ENCODE results near the gene TMEM218. TPM values are rescaled to one million over a fixed set of nuclear protein-coding genes. Genes with fewer than 3 reads are reported as not detected.

The TMEM218 gene
- total and polyA plus RNA-seq, 8 donors = 5.6 to 27.1 (median 10.0) TPM

- H3K4me3 ChIP-seq = no peak overlapping the region
- no peaks in the 10 kb centered on the region for H3K9me3 ChIP-seq
- ATAC-seq (no peak), FAIRE-seq (no peak), DNase-seq (no peak)
- H3K27me3 ChIP-seq = no peaks in the 10 kb centered on the region
- TF ChIP-seq CTCF (IDR thresholded peaks at IDR 0.05) = no peak
- H3K36me3 ChIP-seq = no peaks in the 10 kb centered on the region
- H3K4me1 ChIP-seq = no peaks in the 10 kb centered on the region
- intact Hi-C loops (cut with DNase I) = loop anchor here in 1 of 3 donors (10.0 kb wide), 1 partner anchor 183 kb away; no protein-coding TSS in a partner anchor
- no peak overlapping the region for H3K27ac ChIP-seq
Observed at GRCh38 chr11:125148011-125148410, 36.6 kb upstream of the TMEM218 start.

GRCh38 chr11:125147280-125147679 lies 35.9 kb upstream of the TMEM218 start:
- TF ChIP-seq CTCF (IDR thresholded peaks at IDR 0.05) = no peak
- intact Hi-C loops (cut with DNase I) = loop anchor here in 1 of 3 donors (10.0 kb wide), 1 partner anchor 182 kb away; no protein-coding TSS in a partner anchor
- no peak for FAIRE-seq

GRCh38 chr11:125146232-125146631 lies 34.8 kb upstream of the TMEM218 start:
- Histone ChIP-seq H3K4me3 (no peak overlapping the region), H3K9me3 (no peaks in the 10 kb centered on the region), H3K27me3 (peaks cover 0 to 2% (median 0%) of the 10 kb centered on the region in 4 donors), H3K4me1 (no peaks in the 10 kb centered on the region), H3K27ac (no peak overlapping the region), H3K36me3 (no peaks in the 10 kb centered on the region)
- no peak for ATAC-seq
- DNase-seq = no peak
- no peak for TF ChIP-seq CTCF (IDR thresholded peaks at IDR 0.05)
- WGBS, 2 donors = 82% methylated on average over 1 of the region's 1 CpG
- intact Hi-C loops (cut with DNase I) = loop anchor here in 1 of 3 donors (10.0 kb wide), 1 partner anchor 181 kb away; no protein-coding TSS in a partner anchor
- no peak for FAIRE-seq

More at GRCh38 chr11:125147280-125147679, 35.9 kb upstream of the TMEM218 start:
- Histone ChIP-seq H3K27me3 (no peaks in the 10 kb centered on the region), H3K36me3 (no peaks in the 10 kb centered on the region), H3K4me1 (no peaks in the 10 kb centered on the region), H3K9me3 (no peaks in the 10 kb centered on the region), H3K4me3 (no peak overlapping the region), H3K27ac (no peak overlapping the region)
- DNase-seq = no peak
- ATAC-seq = no peak
- 80 to 81% methylated on average over 6 of the region's 6 CpGs for WGBS, 2 donors

GRCh38 chr11:125141686-125142535 lies 30.5 kb upstream of the TMEM218 start:
- peak; percentile 93 to 95 (median 94) for TF ChIP-seq CTCF (IDR thresholded peaks at IDR 0.05)
- intact Hi-C loops (cut with DNase I) = loop anchor here in 2 of 3 donors (5.0 to 10.0 kb wide), 2 partner anchors 175 to 177 kb away; no protein-coding TSS in a partner anchor
- ATAC-seq (peak; percentile 55 to 93 (median 89)), FAIRE-seq (no peak), DNase-seq (peak in 3 of 6 donors; percentile 36 to 83 (median 44))
- H3K9me3 ChIP-seq = no peaks in the 10 kb centered on the region
- no peak overlapping the region for H3K27ac ChIP-seq
- H3K27me3 ChIP-seq = peaks cover 0 to 6% (median 0%) of the 10 kb centered on the region in 4 donors
- no peaks in the 10 kb centered on the region for H3K4me1 ChIP-seq
- 28 to 37% methylated on average over 18 of the region's 18 CpGs for WGBS, 2 donors
- no peak overlapping the region for H3K4me3 ChIP-seq
- H3K36me3 ChIP-seq = no peaks in the 10 kb centered on the region

All from pancreas (tissue), 10 donors.